MM.1S (cell line): ENCODE results near the gene MLLT1.

Experiments used
- DNase-seq: peaks from one replicate; pipeline ENCODE4 v3.0.0-alpha.2; 2015
- H2AFZ ChIP-seq: fragments of 300-600 bp; sonication (generic); 2 replicates; pipeline ENCODE4 v1.6.0; 2016; ENCODE audit warnings: antibody characterized with exemption, low read length
- H3F3A ChIP-seq: fragments of 300-600 bp; sonication (generic); 2 replicates; pipeline ENCODE4 v1.6.1; 2016; ENCODE audit warnings: mild to moderate bottlenecking, antibody characterized with exemption, low read length, moderate library complexity, mixed read lengths; ENCODE audit not compliant: insufficient read depth
- H3K27ac ChIP-seq: fragments of 300-600 bp; sonication (generic); 2 replicates; pipeline ENCODE4 v1.5.1; 2016; ENCODE audit warnings: mild to moderate bottlenecking, low read length
- H3K27me3 ChIP-seq: fragments of 300-600 bp; sonication (generic); replicated peaks from 2 replicates; pipeline ENCODE4 v1.6.0; 2016; ENCODE audit warnings: low read length; ENCODE audit not compliant: insufficient read depth
- H3K36me3 ChIP-seq: fragments of 300-600 bp; sonication (generic); replicated peaks from 2 replicates; pipeline ENCODE4 v1.6.1; 2016; ENCODE audit warnings: mild to moderate bottlenecking, low read length, mixed read lengths; ENCODE audit not compliant: insufficient read depth
- H3K4me1 ChIP-seq: fragments of 300-600 bp; sonication (generic); 2 replicates; pipeline ENCODE4 v1.6.1; 2016; ENCODE audit warnings: low read length, mixed read lengths
- H3K4me2 ChIP-seq: fragments of 300-600 bp; sonication (generic); 2 replicates; pipeline ENCODE4 v1.6.0; 2016; ENCODE audit warnings: low read depth, low read length
- H3K4me3 ChIP-seq: fragments of 300-600 bp; sonication (generic); 2 replicates; pipeline ENCODE4 v1.5.1; 2016; ENCODE audit warnings: low read length, mixed read lengths
- H3K79me2 ChIP-seq: fragments of 300-600 bp; sonication (generic); 2 replicates; pipeline ENCODE4 v1.6.1; 2016; ENCODE audit warnings: mixed run types, low read length, mixed read lengths
- H3K9ac ChIP-seq: fragments of 300-600 bp; sonication (generic); 2 replicates; pipeline ENCODE4 v1.6.1; 2016; ENCODE audit warnings: low read length, mixed read lengths
- H3K9me2 ChIP-seq: fragments of 300-600 bp; sonication (generic); replicated peaks from 2 replicates; pipeline ENCODE4 v1.6.1; 2016; ENCODE audit warnings: mild to moderate bottlenecking, low read length, mixed read lengths; ENCODE audit not compliant: insufficient read depth
- H3K9me3 ChIP-seq: fragments of 300-600 bp; sonication (generic); replicated peaks from 2 replicates; pipeline ENCODE4 v1.6.1; 2016; ENCODE audit warnings: mild to moderate bottlenecking, low read length, mixed read lengths; ENCODE audit not compliant: insufficient read depth
- H4K20me1 ChIP-seq: fragments of 300-600 bp; sonication (generic); 2 replicates; pipeline ENCODE4 v1.6.1; 2016; ENCODE audit warnings: mild to moderate bottlenecking, low read length, moderate library complexity, mixed read lengths; ENCODE audit not compliant: insufficient read depth
- EZH2 ChIP-seq: fragments of 300-600 bp; sonication (generic); optimal IDR thresholded peaks from 2 replicates; pipeline ENCODE3; 2017; ENCODE audit warnings: low read depth, mild to moderate bottlenecking, antibody characterized with exemption, low read length, mixed read lengths
- EZH2phosphoT487 ChIP-seq: fragments of 300-600 bp; sonication (generic); IDR thresholded peaks from 2 replicates; pipeline ENCODE4 v1.6.1; 2018; ENCODE audit warnings: antibody characterized with exemption, low read length
- TF ChIP-seq, protein P1 (sequence below): fragments of 300-600 bp; sonication (generic); IDR thresholded peaks from 2 replicates; pipeline ENCODE4 v1.5.1; 2016; ENCODE audit warnings: antibody characterized with exemption, low read length, mixed read lengths

The MLLT1 gene

DNA sequence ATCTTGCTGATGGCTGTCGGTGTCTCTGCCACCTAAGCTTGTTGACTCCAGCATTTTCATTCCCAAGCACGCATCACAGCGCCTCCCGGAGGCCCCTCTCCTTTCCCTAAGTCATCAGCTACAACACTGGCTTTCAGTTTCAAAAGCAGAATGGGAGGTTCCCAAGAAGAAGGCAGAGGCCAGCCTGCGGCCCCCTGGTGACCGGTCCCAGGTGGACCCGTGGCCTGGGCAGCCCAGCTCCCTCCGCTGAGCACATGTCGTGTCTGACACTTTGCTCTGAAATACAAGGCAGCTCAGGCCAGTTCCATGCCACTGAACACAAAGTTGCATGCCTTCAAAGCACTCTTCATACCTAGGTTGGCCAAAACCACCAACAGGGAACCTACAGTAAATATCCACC, 8.5 kb downstream of the MLLT1 start:
- no peaks in the 10 kb centered on the region for H3K4me1 ChIP-seq
- no peak overlapping the region for H3K9ac ChIP-seq
- no peak overlapping the region for H3K4me2 ChIP-seq
- H3K9me2 ChIP-seq = no peaks in the 10 kb centered on the region
- TF ChIP-seq, protein P1, sequence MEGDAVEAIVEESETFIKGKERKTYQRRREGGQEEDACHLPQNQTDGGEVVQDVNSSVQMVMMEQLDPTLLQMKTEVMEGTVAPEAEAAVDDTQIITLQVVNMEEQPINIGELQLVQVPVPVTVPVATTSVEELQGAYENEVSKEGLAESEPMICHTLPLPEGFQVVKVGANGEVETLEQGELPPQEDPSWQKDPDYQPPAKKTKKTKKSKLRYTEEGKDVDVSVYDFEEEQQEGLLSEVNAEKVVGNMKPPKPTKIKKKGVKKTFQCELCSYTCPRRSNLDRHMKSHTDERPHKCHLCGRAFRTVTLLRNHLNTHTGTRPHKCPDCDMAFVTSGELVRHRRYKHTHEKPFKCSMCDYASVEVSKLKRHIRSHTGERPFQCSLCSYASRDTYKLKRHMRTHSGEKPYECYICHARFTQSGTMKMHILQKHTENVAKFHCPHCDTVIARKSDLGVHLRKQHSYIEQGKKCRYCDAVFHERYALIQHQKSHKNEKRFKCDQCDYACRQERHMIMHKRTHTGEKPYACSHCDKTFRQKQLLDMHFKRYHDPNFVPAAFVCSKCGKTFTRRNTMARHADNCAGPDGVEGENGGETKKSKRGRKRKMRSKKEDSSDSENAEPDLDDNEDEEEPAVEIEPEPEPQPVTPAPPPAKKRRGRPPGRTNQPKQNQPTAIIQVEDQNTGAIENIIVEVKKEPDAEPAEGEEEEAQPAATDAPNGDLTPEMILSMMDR = no peak
- TF ChIP-seq EZH2phosphoT487 = no peak
- no peak for TF ChIP-seq EZH2
- H3K9me3 ChIP-seq = no peaks in the 10 kb centered on the region
- DNase-seq = no peak
- H3K27me3 ChIP-seq = no peaks in the 10 kb centered on the region
- peaks cover 100% of the 10 kb centered on the region for H3K79me2 ChIP-seq
- H2AFZ ChIP-seq = no peak overlapping the region
- peaks cover 12% of the 10 kb centered on the region; the same call in 1 of the 2 replicates for H4K20me1 ChIP-seq
- 0 out of 2 replicates have a peak, but pooled peaks cover 3% of the 10 kb centered on the region for H3K36me3 ChIP-seq
- H3K27ac ChIP-seq = no peak overlapping the region
- no peak overlapping the region for H3K4me3 ChIP-seq
- no peaks in the 10 kb centered on the region for H3F3A ChIP-seq

DNA sequence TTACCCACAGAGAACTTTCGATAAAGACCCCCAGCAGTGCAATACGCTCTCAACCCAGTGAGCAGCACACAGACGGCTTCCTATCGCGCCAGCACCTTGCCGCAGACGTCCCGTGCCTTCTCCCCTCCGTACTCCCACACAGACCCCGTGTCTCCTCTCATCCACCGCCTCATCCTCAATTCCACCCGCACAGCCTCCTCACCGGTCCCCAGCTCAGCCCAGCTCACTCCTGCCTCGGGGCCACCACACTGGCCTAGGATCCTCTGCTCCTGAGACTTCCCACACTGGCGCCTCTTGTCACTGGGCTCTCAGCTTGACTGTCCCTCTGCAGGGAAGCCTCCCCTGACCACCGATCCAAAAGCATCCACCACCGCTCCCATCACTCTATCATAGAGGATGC, 9.0 kb downstream of the MLLT1 start:
- Histone ChIP-seq H3K36me3 (0 out of 2 replicates have a peak, but pooled peaks cover 3% of the 10 kb centered on the region), H3K9me2 (no peaks in the 10 kb centered on the region), H3K27me3 (no peaks in the 10 kb centered on the region), H3K4me1 (no peaks in the 10 kb centered on the region), H3K4me2 (no peak overlapping the region), H3K9me3 (no peaks in the 10 kb centered on the region), H3K9ac (no peak overlapping the region), H3K4me3 (no peak overlapping the region), H4K20me1 (peaks cover 12% of the 10 kb centered on the region; the same call in 1 of the 2 replicates), H2AFZ (no peak overlapping the region), H3F3A (no peaks in the 10 kb centered on the region), H3K79me2 (peaks cover 99% of the 10 kb centered on the region), H3K27ac (no peak overlapping the region)
- no peak for TF ChIP-seq EZH2
- TF ChIP-seq EZH2phosphoT487 = no peak
- TF ChIP-seq, protein P1 = no peak
- no peak for DNase-seq

DNA sequence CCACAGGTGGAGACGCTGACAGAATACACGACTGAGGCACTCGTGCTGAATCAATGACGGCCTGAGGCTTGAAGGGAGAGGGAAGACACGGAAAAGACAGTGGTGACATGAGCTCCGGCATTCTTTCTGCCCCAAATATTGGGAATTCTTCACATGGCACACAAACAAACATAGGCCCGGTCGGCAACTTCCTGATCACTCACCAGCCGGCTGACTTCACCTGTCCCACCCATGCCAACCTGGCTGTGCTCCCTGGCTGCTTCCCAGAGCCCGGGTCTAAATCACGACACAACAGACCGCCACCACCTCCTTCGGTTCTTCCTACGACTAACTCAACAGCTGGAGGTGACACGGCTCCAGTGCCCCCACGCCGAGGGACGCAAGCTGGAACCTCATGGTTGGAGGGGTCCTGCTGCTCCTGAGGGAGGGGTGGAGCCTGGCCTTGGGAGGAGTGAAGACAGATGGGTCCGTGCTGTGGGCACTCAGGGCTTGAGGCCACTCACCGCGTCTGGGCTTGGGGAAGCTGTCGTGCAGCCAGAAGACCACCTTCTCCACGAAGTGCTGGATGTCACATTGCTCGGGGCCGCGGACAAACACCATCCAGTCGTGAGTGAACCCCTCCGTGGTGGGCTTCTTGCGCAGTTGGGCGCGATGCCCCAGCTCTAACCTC, 9.6 kb downstream of the MLLT1 start:
- Histone ChIP-seq H3K27me3 (no peaks in the 10 kb centered on the region), H4K20me1 (peaks cover 11% of the 10 kb centered on the region; the same call in 1 of the 2 replicates), H2AFZ (no peak overlapping the region), H3K9ac (no peak overlapping the region), H3K4me3 (no peak overlapping the region), H3K27ac (no peak overlapping the region), H3F3A (no peaks in the 10 kb centered on the region), H3K9me3 (no peaks in the 10 kb centered on the region), H3K9me2 (no peaks in the 10 kb centered on the region), H3K36me3 (0 out of 2 replicates have a peak, but pooled peaks cover 3% of the 10 kb centered on the region), H3K4me1 (no peaks in the 10 kb centered on the region), H3K79me2 (peaks cover 99% of the 10 kb centered on the region), H3K4me2 (no peak overlapping the region)
- TF ChIP-seq, protein P1 = no peak
- TF ChIP-seq EZH2phosphoT487 = no peak
- no peak for TF ChIP-seq EZH2
- DNase-seq = no peak
